Vagina (tissue), 2 donors: Measurements from ENCODE around the gene VTI1A.

Experiments used
- CTCF ChIP-seq, 3 experiments: fragments of 450-650 bp in 2 of 3; fragments of 200-600 bp in 1 of 3; sonication (generic) in 1 of 3; IDR thresholded peaks; one replicate each; pipeline ENCODE4 v1.5.1; 2017 to 2019; ENCODE audit warnings: antibody characterized with exemption in 3 of 3, mild to moderate bottlenecking in 2 of 3, moderate library complexity in 2 of 3
- POLR2A ChIP-seq, 2 donors: fragments of 450-650 bp; IDR thresholded peaks; one replicate each; pipeline ENCODE4 v1.6.1; 2017; ENCODE audit warnings: antibody characterized with exemption in 2 of 2, mild to moderate bottlenecking in 2 of 2, moderate library complexity in 2 of 2

- TF ChIP-seq CTCF (IDR thresholded peaks at IDR 0.05) (no peak), POLR2A (IDR thresholded peaks at IDR 0.05) (no peak)
Measured at GRCh38 chr10:112426111-112426510, 20.9 kb upstream of the VTI1A start.
